Measurements from ENCODE around the gene GIMAP2.

The GIMAP2 gene

GRCh38 chr7:150685219-150686029 lies at the start of gene GIMAP2:
TSS of gene GIMAP2 (plus strand) at chr7:150685706. CDS start at chr7:150687060, 1,354 bp downstream.
- peak within 1 kb of the TSS; percentile 35 for H3K4me3 ChIP-seq (ENCODE audit: control insufficient read depth, low read depth, low read length)
- DNase-seq (ENCODE audit: low read depth), result peak; percentile 32
- TF ChIP-seq CTCF (conservative IDR thresholded peaks at IDR 0.05; ENCODE audit: control insufficient read depth, insufficient read depth, low read depth, low read length), result no peak

GRCh38 chr7:150641854-150642253 lies 43.7 kb upstream of the GIMAP2 start:
- no peak overlapping the region for H3K4me3 ChIP-seq (ENCODE audit: control insufficient read depth, low read depth, low read length)
- DNase-seq (ENCODE audit: low read depth), result no peak
- TF ChIP-seq CTCF (conservative IDR thresholded peaks at IDR 0.05; ENCODE audit: control insufficient read depth, insufficient read depth, low read depth, low read length), result no peak

GRCh38 chr7:150642926-150643325 lies 42.6 kb upstream of the GIMAP2 start:
- no peak for TF ChIP-seq CTCF (conservative IDR thresholded peaks at IDR 0.05; ENCODE audit: control insufficient read depth, insufficient read depth, low read depth, low read length)
- no peak overlapping the region for H3K4me3 ChIP-seq (ENCODE audit: control insufficient read depth, low read depth, low read length)
- DNase-seq (ENCODE audit: low read depth), result no peak

- no peak for DNase-seq (ENCODE audit: low read depth)
- TF ChIP-seq CTCF (conservative IDR thresholded peaks at IDR 0.05; ENCODE audit: control insufficient read depth, insufficient read depth, low read depth, low read length), result no peak
- H3K4me3 ChIP-seq (ENCODE audit: control insufficient read depth, low read depth, low read length), result no peak overlapping the region
These were observed 40.1 kb upstream of the GIMAP2 start for GRCh38 chr7:150645259-150646020.

GRCh38 chr7:150648353-150649079 lies 37.0 kb upstream of the GIMAP2 start:
- H3K4me3 ChIP-seq (ENCODE audit: control insufficient read depth, low read depth, low read length), result no peak overlapping the region
- TF ChIP-seq CTCF (conservative IDR thresholded peaks at IDR 0.05; ENCODE audit: control insufficient read depth, insufficient read depth, low read depth, low read length), result no peak
- no peak for DNase-seq (ENCODE audit: low read depth)

GRCh38 chr7:150649080-150649385 lies 36.5 kb upstream of the GIMAP2 start:
- H3K4me3 ChIP-seq (ENCODE audit: control insufficient read depth, low read depth, low read length), result no peak overlapping the region
- no peak for TF ChIP-seq CTCF (conservative IDR thresholded peaks at IDR 0.05; ENCODE audit: control insufficient read depth, insufficient read depth, low read depth, low read length)

More at GRCh38 chr7:150649080-150649385, 36.5 kb upstream of the GIMAP2 start:
- DNase-seq (ENCODE audit: low read depth), result no peak
